Tongue (tissue), 3 donors: Measurements from ENCODE around the gene UPK2. TPM values are rescaled to one million over a fixed set of nuclear protein-coding genes. Genes with fewer than 3 reads are reported as not detected.
"Not testable (repeated sequence)": the region's sequence is repeated elsewhere in the genome, so short reads cannot be mapped to it uniquely, and the experiment has no call there.

Experiments used
- DNase-seq: peaks from one replicate; pipeline ENCODE4 v3.0.0-alpha.2; 2015
- small RNA-seq: library from RNA; depleted of rRNA; stranded (forward); fragments of <200 nt; gene quantifications from one replicate; pipeline ENCODE3, GENCODE V24; 2014; ENCODE audit warnings: low replicate concordance
- total RNA-seq: library from RNA; depleted of rRNA; stranded (reverse); fragments of >200 nt; gene quantifications from one replicate; pipeline ENCODE4 v1.2.3, GENCODE V29; 2014

Gene UPK2
- total RNA-seq, 1 donor from 2014 or later: not detected

- no peak for DNase-seq
These were observed 32.2 kb downstream of the UPK2 start for GRCh38 chr11:118988280-118988679.

GRCh38 chr11:118991486-118992038 is 35.5 kb downstream of the UPK2 start:
- DNase-seq: not testable (repeated sequence)

- no peak for DNase-seq
These were observed 41.0 kb downstream of the UPK2 start for GRCh38 chr11:118996926-118997626.

- DNase-seq: peak; percentile 97
These were observed 41.7 kb downstream of the UPK2 start, which contains the start of gene CENATAC for GRCh38 chr11:118997627-118998387. TSS of gene CENATAC (plus strand) at chr11:118998138. CDS start at chr11:118998198, 60 bp downstream.

GRCh38 chr11:118998388-118998717 is 42.3 kb downstream of the UPK2 start:
- no peak for DNase-seq

- no peak for DNase-seq
These were observed 42.7 kb downstream of the UPK2 start for GRCh38 chr11:118998822-118999221.

GRCh38 chr11:119000906-119001305 is 44.8 kb downstream of the UPK2 start:
- no peak for DNase-seq

GRCh38 chr11:119006656-119007055 is 50.6 kb downstream of the UPK2 start:
- no peak for DNase-seq

Small RNAs within 50 kb of the gene (small RNA-seq; reads per million reads assigned to genes)
- gene AP003392.2 (not detected), gene MIR4492 (not detected), gene RF00017 (not detected), gene RF00019 (not detected), gene RN7SL688P (not detected)

Other genes starting within 250 kb of the UPK2 start
- 166 TPM for gene DDX6, start 165.1 kb upstream of the UPK2 start, total RNA-seq
- gene CXCR5, start 72.4 kb upstream of the UPK2 start, total RNA-seq: 0.10 TPM
- gene BCL9L, start 30.4 kb upstream of the UPK2 start, total RNA-seq: 37.5 TPM
- gene FOXR1, start 15.5 kb downstream of the UPK2 start, total RNA-seq: not detected
- gene CENATAC, start 41.8 kb downstream of the UPK2 start, total RNA-seq: 31.6 TPM
- 2,908 TPM for gene RPS25, start 62.0 kb downstream of the UPK2 start, total RNA-seq
- 29.2 TPM for gene TRAPPC4, start 62.5 kb downstream of the UPK2 start, total RNA-seq
- gene SLC37A4, start 74.6 kb downstream of the UPK2 start, total RNA-seq: 8.8 TPM
- 52.7 TPM for gene HYOU1, start 100.9 kb downstream of the UPK2 start, total RNA-seq
- gene VPS11, start 111.5 kb downstream of the UPK2 start, total RNA-seq: 29.7 TPM
- gene HMBS, start 128.6 kb downstream of the UPK2 start, total RNA-seq: 21.0 TPM
- gene DPAGT1, start 145.6 kb downstream of the UPK2 start, total RNA-seq: 8.0 TPM
- gene C2CD2L, start 151.0 kb downstream of the UPK2 start, total RNA-seq: 5.6 TPM
- gene HINFP, start 165.3 kb downstream of the UPK2 start, total RNA-seq: 14.7 TPM
- 0.31 TPM for gene ABCG4, start 192.8 kb downstream of the UPK2 start, total RNA-seq
- 35.4 TPM for gene NLRX1, start 212.4 kb downstream of the UPK2 start, total RNA-seq
- not detected for gene NHERF4, start 229.2 kb downstream of the UPK2 start, total RNA-seq